GM12801 (cell line): ENCODE data around the gene SPOCK3.

ENCODE experiments used
- TF ChIP-seq, protein P1 (sequence below): IDR thresholded peaks from one replicate; pipeline ENCODE4 v1.5.1; 2011; ENCODE audit warnings: control low read depth; ENCODE audit not compliant: insufficient read length; ENCODE audit errors: extremely low read depth

SPOCK3 gene

DNA sequence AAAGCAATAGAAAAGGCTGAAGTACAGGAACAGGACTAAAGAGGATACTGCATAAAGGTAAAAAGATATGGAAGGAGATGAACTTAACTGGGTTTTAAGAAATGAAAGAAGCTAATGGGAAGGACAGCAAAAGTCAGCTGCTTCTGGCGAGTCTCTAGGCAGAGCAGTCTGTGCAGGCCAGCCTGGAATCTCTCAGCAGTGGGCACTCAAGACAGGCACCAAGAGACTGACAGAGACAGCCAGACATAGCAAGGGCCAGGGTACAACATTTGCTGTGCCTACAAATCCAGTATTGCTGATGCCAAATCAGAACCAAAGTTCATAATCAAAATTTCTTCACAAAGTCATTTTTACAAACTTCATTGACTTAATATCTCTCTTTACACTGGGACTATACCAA is 62.4 kb downstream of the SPOCK3 start:
- TF ChIP-seq, protein P1, sequence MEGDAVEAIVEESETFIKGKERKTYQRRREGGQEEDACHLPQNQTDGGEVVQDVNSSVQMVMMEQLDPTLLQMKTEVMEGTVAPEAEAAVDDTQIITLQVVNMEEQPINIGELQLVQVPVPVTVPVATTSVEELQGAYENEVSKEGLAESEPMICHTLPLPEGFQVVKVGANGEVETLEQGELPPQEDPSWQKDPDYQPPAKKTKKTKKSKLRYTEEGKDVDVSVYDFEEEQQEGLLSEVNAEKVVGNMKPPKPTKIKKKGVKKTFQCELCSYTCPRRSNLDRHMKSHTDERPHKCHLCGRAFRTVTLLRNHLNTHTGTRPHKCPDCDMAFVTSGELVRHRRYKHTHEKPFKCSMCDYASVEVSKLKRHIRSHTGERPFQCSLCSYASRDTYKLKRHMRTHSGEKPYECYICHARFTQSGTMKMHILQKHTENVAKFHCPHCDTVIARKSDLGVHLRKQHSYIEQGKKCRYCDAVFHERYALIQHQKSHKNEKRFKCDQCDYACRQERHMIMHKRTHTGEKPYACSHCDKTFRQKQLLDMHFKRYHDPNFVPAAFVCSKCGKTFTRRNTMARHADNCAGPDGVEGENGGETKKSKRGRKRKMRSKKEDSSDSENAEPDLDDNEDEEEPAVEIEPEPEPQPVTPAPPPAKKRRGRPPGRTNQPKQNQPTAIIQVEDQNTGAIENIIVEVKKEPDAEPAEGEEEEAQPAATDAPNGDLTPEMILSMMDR: no peak

DNA sequence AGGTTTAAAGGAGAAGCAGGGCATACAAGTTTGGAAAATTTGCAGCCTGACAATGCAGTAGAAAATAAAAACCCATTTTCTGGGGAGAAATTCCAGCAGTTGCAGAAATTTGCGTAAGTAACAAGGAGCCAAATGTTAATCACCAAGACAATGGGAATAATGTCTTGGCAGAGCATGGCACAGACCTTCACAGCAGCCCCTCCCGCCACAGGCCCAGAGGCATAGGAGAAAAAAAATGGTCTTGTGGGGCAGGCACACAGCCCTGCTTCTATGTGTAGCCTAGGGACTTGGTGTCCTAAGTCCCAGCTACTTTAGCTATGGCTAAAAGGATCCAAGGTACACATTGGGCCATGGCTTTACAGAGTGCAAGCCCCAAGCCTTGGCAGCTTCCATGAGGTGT is 65.7 kb downstream of the SPOCK3 start:
- TF ChIP-seq, protein P1: no peak

GRCh38 chr4:167150587-167150986 is 83.7 kb downstream of the SPOCK3 start:
- TF ChIP-seq, protein P1: no peak

DNA sequence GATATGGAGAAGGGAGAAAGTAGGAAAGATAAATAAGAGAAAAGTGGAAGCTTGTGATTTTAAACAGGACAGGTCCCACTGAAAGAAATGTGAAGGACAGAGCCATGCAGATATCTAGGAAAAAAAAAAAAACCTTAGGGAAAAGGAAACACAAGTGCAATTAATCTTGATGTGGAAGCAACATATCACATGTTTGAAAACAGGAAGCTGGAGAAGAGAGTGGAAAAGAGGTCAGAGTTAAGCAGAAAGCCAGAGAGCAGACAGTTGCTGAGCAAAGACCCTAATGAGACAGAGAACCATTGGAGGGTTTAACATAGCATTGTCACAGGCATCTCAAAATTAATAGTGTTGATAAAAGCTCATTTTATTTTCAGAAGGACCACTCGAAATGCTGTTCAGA is 89.7 kb downstream of the SPOCK3 start:
- TF ChIP-seq, protein P1: no peak

- TF ChIP-seq, protein P1: no peak
These were observed 91.3 kb downstream of the SPOCK3 start for GRCh38 chr4:167143018-167143417.

DNA sequence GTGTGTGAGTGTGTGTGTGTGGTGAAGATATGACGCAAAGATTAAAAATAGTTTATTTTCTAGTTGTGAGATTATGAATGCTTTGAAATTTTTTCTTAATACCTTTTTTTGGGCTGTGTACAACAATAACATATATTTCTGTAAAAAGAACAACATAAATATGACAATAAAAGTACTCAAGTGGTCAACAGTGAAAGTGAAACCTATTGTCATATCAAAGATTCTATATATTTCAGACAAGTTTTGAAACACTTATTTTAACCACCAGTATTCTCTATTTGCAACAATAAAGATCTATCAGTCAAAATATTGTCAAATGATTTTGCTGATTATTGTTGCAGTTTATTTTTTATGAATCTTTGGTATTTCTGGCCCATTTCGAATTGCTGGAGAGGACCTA is 98.0 kb downstream of the SPOCK3 start:
- TF ChIP-seq, protein P1: no peak

DNA sequence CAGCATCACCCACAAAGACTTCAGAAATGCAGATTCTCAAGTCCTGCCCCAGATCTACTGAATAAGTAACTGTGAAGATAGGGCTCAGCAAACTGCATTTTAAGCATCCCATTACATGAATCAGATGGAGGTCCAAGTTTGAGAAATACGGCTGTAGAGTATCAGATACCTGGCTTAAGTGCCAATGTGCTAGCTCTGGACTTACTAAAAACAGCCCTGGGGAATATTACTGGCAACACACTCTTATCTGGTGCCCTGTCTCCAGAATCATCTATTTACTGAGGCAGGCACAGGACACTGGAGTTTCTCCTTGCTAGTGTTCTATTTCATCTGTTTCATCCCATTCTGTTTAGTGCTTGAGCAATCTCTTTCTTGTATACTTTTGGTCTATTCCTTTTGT is 105.1 kb downstream of the SPOCK3 start:
- TF ChIP-seq, protein P1: no peak

DNA sequence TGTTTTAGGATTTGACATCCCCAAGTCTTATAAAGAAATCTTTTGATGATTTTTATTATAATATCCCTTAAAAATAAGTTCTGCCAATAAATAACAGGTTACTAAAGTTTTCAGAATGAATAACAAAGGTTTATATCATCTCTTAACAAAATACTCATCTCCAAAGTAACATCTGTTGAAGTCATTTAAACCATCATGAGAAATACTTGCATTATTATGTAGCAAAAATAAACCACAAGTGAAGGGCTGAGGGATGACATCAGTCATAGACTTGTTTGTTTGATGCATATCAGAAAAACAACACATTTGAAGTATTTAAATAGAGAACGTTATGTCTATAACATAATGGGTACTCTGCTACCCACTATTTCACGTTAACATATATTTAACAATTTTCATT is 114.9 kb downstream of the SPOCK3 start:
- TF ChIP-seq, protein P1: no peak
